Measurements from ENCODE around the gene LRMDA. TPM values are rescaled to one million over a fixed set of nuclear protein-coding genes. Genes with fewer than 3 reads are reported as not detected.

LRMDA gene
- total and polyA plus RNA-seq, 10 of the 15 experiments (the other 5 are each of a cell fraction or from before 2014, with no cell fraction given): 0.07 to 0.54 (median 0.29) TPM; not detected in 4

GRCh38 chr10:75606203-75606779 is 174.9 kb downstream of the LRMDA start (continued):
- TF ChIP-seq SRF (IDR thresholded peaks at IDR 0.05; ENCODE audit: low read depth in 2 of 2, low read length in 2 of 2) (no peak), SUPT20H (IDR thresholded peaks at IDR 0.05; ENCODE audit: borderline replicate concordance, control insufficient read depth, low read depth, low read length) (no peak), NBN (IDR thresholded peaks at IDR 0.05) (peak; percentile 80), BHLHE40 (IDR thresholded peaks at IDR 0.05; ENCODE audit: borderline replicate concordance in 1 of 2, low read depth in 2 of 2, low read length in 1 of 2) (peak; percentile 32 to 34; a peak in 1 of 4 replicates), EP300 (IDR thresholded peaks at IDR 0.05; ENCODE audit: borderline replicate concordance in 1 of 2, control insufficient read depth in 1 of 2, low read depth in 2 of 2, low read length in 2 of 2) (peak; percentile 62 to 70; a peak in 2 of 4 replicates), SREBF1 (IDR thresholded peaks at IDR 0.05; ENCODE audit: low read length) (no peak), ZNF217 (IDR thresholded peaks at IDR 0.05) (no peak), IRF3 (IDR thresholded peaks at IDR 0.05) (no peak), CHD2 (IDR thresholded peaks at IDR 0.05; ENCODE audit: borderline replicate concordance, low read depth, low read length) (no peak), IKZF1 (conservative IDR thresholded peaks at IDR 0.05) (peak; percentile 83), EGR1 (IDR thresholded peaks at IDR 0.05; ENCODE audit: borderline replicate concordance in 1 of 2, low read depth in 2 of 2, low read length in 2 of 2) (no peak), POLR2A (IDR thresholded peaks at IDR 0.05; ENCODE audit: low read depth, low read length) (no peak), ATF7 (IDR thresholded peaks at IDR 0.05; ENCODE audit: low read depth) (0 out of 2 replicates have a peak, but pooled peaks have one; percentile 47), RAD21 (IDR thresholded peaks at IDR 0.05; ENCODE audit: insufficient read depth, low read depth, low read length) (no peak), CHD4 (IDR thresholded peaks at IDR 0.05) (no peak), IKZF2 (IDR thresholded peaks at IDR 0.05) (peak; percentile 80 to 84), MTA2 (IDR thresholded peaks at IDR 0.05; ENCODE audit: low read depth) (peak; percentile 76; the same call in 1 of the 2 replicates), ZNF24 (IDR thresholded peaks at IDR 0.05) (peak; percentile 42; the same call in 1 of the 2 replicates), E2F8 (IDR thresholded peaks at IDR 0.05; ENCODE audit: low read depth, partially characterized antibody) (no peak), PAX5 (IDR thresholded peaks at IDR 0.05; ENCODE audit: borderline replicate concordance, low read depth, low read length) (no peak), E2F4 (IDR thresholded peaks at IDR 0.05; ENCODE audit: low read depth, low read length) (no peak), YBX1 (IDR thresholded peaks at IDR 0.05) (no peak), USF1 (IDR thresholded peaks at IDR 0.05; ENCODE audit: borderline replicate concordance, extremely low read length, insufficient read depth, low read depth, low read length) (no peak), ZSCAN29 (IDR thresholded peaks at IDR 0.05) (no peak), KDM1A (IDR thresholded peaks at IDR 0.05; ENCODE audit: borderline replicate concordance) (no peak), ESRRA (IDR thresholded peaks at IDR 0.05; ENCODE audit: low read length) (no peak), STAT1 (conservative IDR thresholded peaks at IDR 0.05) (no peak)

Data from GM12878 (cell line).